Measurements from ENCODE around the gene MISP3. TPM values are rescaled to one million over a fixed set of nuclear protein-coding genes. Genes with fewer than 3 reads are reported as not detected.

Gene MISP3
- total RNA-seq, 8 experiments from 2014 or later: 0.51 to 7.6 (median 2.1) TPM

- no peak for ATAC-seq (replicated peaks in 6 of 8)
- peaks cover 7 to 16% of the 10 kb centered on the region in 2 donors for H3K4me1 ChIP-seq (replicated peaks in 1 of 2)
- in situ Hi-C loops (cut with MboI; ENCODE audit: low pct_unique_long_range_greater_than_20kb in 2 of 9, low sequenced_read_pairs in 9 of 9, unreplicated experiment in 9 of 9): loop anchor here in 8 of 9 experiments (10.0 to 25.0 kb wide), 3 partner anchors 183 to 483 kb away; partner anchors contain the start of gene NANOS3 (in 8 of the 8)
- H3K4me3 ChIP-seq: no peak overlapping the region
- H3K27ac ChIP-seq: no peak overlapping the region
- 84 to 100% (median 93%) methylated on average over 3 to 20 of the region's 43 CpGs; no CpG with 5 or more reads in 2 of the 10 experiments for WGBS, 10 experiments
These were observed 2.1 kb upstream of the MISP3 start for GRCh38 chr19:14070268-14071050.

- Histone ChIP-seq H3K4me1 (replicated peaks in 1 of 2) (peaks cover 7 to 16% of the 10 kb centered on the region in 2 donors), H3K4me3 (peak overlapping the region; percentile 43 to 83 (median 76)), H3K27ac (peak overlapping the region in 1 of 2 donors; percentile 3)
- ATAC-seq (replicated peaks in 6 of 8): peak; percentile 68 to 77 (median 72)
- WGBS, 10 experiments: 0 to 1% (median 0%) methylated on average over 1 to 14 of the region's 106 CpGs; no CpG with 5 or more reads in 7 of the 10 experiments
- in situ Hi-C loops (cut with MboI; ENCODE audit: low pct_unique_long_range_greater_than_20kb in 2 of 9, low sequenced_read_pairs in 9 of 9, unreplicated experiment in 9 of 9): loop anchor here in 8 of 9 experiments (10.0 to 25.0 kb wide), 3 partner anchors 186 to 486 kb away; partner anchors contain the start of gene NANOS3 (in 8 of the 8)
These were observed 807 bp downstream of the MISP3 start for GRCh38 chr19:14073261-14073924.

- in situ Hi-C loops (cut with MboI; ENCODE audit: low pct_unique_long_range_greater_than_20kb in 2 of 9, low sequenced_read_pairs in 9 of 9, unreplicated experiment in 9 of 9): loop anchor here in 8 of 9 experiments (10.0 to 25.0 kb wide), 3 partner anchors 187 to 487 kb away; partner anchors contain the start of gene NANOS3 (in 8 of the 8)
- Histone ChIP-seq H3K27ac (no peak overlapping the region), H3K4me3 (peak overlapping the region; percentile 43 to 83 (median 76)), H3K4me1 (replicated peaks in 1 of 2) (peaks cover 7 to 16% of the 10 kb centered on the region in 2 donors)
- ATAC-seq (replicated peaks in 6 of 8): peak; percentile 3 to 25 (median 9)
- WGBS, 10 experiments: 0 to 20% (median 2%) methylated on average over 1 to 15 of the region's 44 CpGs; no CpG with 5 or more reads in 4 of the 10 experiments
These were observed 1.6 kb downstream of the MISP3 start for GRCh38 chr19:14073925-14074838.

DNA sequence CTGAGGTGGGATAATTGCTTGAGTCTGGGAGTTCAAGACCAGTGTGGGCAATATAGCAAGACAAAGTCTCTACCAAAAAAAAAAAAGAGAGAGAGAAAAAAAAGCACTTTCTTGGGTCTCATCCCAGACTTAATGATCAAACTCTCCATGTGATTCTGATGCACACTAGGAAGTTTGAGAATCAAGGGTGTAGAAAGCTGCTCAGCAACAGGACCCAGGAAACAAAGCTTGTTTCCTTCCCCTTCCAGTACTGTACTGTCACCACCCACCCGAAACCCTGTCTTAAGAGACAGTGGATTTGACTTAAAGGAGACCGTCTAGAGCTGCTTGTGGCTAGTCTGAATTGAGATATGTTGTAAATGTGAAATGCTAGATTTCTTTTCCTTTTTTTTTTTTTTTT lies 5.8 kb downstream of the MISP3 start:
- Histone ChIP-seq H3K4me3 (no peak overlapping the region), H3K27ac (no peak overlapping the region), H3K4me1 (replicated peaks in 1 of 2) (peaks cover 12 to 14% of the 10 kb centered on the region in 2 donors)
- ATAC-seq (replicated peaks in 6 of 8): no peak
- in situ Hi-C loops (cut with MboI; ENCODE audit: low pct_unique_long_range_greater_than_20kb in 2 of 9, low sequenced_read_pairs in 9 of 9, unreplicated experiment in 9 of 9): loop anchor here in 2 of 9 experiments (10.0 kb wide), 1 partner anchor 204 kb away; the partner anchor contains the start of gene NANOS3 (in 2 of the 2)
- 7 to 100% (median 54%) methylated on average over 1 to 2 of the region's 2 CpGs; no CpG with 5 or more reads in 2 of the 10 experiments for WGBS, 10 experiments

GRCh38 chr19:14080887-14081796 lies 8.6 kb downstream of the MISP3 start:
- Histone ChIP-seq H3K27ac (peak overlapping the region; percentile 42 to 93), H3K4me1 (replicated peaks in 1 of 2) (peaks cover 7 to 8% of the 10 kb centered on the region in 2 donors), H3K4me3 (peak overlapping the region; percentile 49 to 76 (median 64))
- in situ Hi-C loops (cut with MboI; ENCODE audit: low pct_unique_long_range_greater_than_20kb in 2 of 9, low sequenced_read_pairs in 9 of 9, unreplicated experiment in 9 of 9): loop anchor here in 1 of 9 experiments (10.0 kb wide), 1 partner anchor 206 kb away; the partner anchor contains the start of gene NANOS3
- 0 to 1% (median 0%) methylated on average over 3 to 29 of the region's 50 CpGs; no CpG with 5 or more reads in 1 of the 10 experiments for WGBS, 10 experiments
- ATAC-seq (replicated peaks in 6 of 8): peak; percentile 91 to 97 (median 92)

GRCh38 chr19:14081797-14082674 lies 9.4 kb downstream of the MISP3 start:
- in situ Hi-C loops (cut with MboI; ENCODE audit: low pct_unique_long_range_greater_than_20kb in 2 of 9, low sequenced_read_pairs in 9 of 9, unreplicated experiment in 9 of 9): loop anchor here in 1 of 9 experiments (10.0 kb wide), 1 partner anchor 207 kb away; the partner anchor contains the start of gene NANOS3
- H3K27ac ChIP-seq: peak overlapping the region; percentile 42 to 93
- ATAC-seq (replicated peaks in 6 of 8): peak in 2 of 8 experiments; percentile 44 to 54
- 0 to 100% (median 56%) methylated on average over 1 to 12 of the region's 24 CpGs; no CpG with 5 or more reads in 1 of the 10 experiments for WGBS, 10 experiments
- peak overlapping the region; percentile 49 to 76 (median 64) for H3K4me3 ChIP-seq
- H3K4me1 ChIP-seq (replicated peaks in 1 of 2): peaks cover 7 to 8% of the 10 kb centered on the region in 2 donors

DNA sequence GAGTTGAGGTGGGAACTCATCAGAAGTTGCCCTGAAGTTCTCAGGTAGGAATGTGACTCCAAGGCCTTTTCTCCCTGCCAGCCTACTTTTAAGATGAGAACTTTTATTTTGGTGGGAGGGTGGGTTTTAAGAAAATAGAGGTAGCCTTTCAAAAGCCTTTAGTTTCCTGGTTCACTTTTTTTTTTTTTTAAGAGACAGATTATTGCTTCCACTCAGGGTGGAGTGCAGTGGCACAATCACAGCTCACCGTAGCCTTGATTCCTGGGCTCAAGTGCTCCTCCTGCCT lies 10.0 kb downstream of the MISP3 start:
- 0 to 40% (median 0%) methylated on average over 1 of the region's 1 CpG; no CpG with 5 or more reads in 5 of the 10 experiments for WGBS, 10 experiments
- no peak overlapping the region for H3K27ac ChIP-seq

DNA sequence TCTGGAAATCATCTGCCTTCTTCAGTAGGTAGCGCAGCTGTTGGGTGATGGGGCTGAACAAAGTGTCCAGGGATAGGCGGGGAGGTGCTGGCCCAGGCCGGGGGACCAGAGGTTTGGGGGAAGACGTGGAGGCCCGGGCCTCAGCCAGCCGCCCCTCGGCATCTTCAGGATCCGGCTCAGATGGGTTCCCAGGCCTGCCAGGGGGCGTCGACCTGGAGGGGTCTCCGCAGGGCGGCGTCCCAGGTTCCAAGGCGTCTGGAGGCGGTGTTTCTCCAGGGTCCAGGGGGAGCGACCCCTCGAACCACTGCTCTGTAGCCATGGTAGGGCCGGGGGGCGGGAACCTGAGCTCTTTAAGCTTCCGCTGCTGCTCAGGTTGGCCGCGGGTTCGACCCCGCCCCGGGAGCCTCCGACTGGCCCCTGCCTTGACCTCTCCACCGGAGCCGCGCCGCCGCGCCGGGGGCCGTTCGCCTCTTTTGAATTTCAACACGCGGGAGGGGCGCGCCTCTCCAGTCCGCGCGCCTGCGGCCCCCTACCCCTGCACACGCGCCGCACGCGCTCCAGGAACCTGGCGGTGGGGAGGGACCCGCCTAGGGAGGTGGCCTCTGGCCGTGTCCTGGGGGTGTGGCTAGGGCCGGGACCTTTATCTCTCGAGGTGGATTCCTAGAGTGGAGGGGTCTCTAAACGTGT lies 12.9 kb downstream of the MISP3 start, which contains the start of gene C19orf67:
Gene C19orf67, minus strand, starts transcription at position 475 of the 687 bp plus-strand sequence. Its CDS starts 156 bp downstream, at position 319.
- WGBS, 10 experiments: 51 to 73% (median 69%) methylated on average over 3 to 22 of the region's 54 CpGs; no CpG with 5 or more reads in 7 of the 10 experiments
- Histone ChIP-seq H3K4me1 (replicated peaks in 1 of 2) (peaks cover 9 to 10% of the 10 kb centered on the region in 2 donors), H3K27ac (no peak within 1 kb of the TSS), H3K4me3 (no peak within 1 kb of the TSS)
- in situ Hi-C loops (cut with MboI; ENCODE audit: low pct_unique_long_range_greater_than_20kb in 2 of 9, low sequenced_read_pairs in 9 of 9, unreplicated experiment in 9 of 9): loop anchor here in 1 of 9 experiments (10.0 kb wide), 1 partner anchor 211 kb away; the partner anchor contains the start of gene NANOS3
- no peak for ATAC-seq (replicated peaks in 6 of 8)

More for the DNA sequence above, 10.0 kb downstream of the MISP3 start:
- in situ Hi-C loops (cut with MboI; ENCODE audit: low pct_unique_long_range_greater_than_20kb in 2 of 9, low sequenced_read_pairs in 9 of 9, unreplicated experiment in 9 of 9): loop anchor here in 1 of 9 experiments (10.0 kb wide), 1 partner anchor 208 kb away; the partner anchor contains the start of gene NANOS3
- Histone ChIP-seq H3K4me1 (replicated peaks in 1 of 2) (peaks cover 7 to 8% of the 10 kb centered on the region in 2 donors), H3K4me3 (peak overlapping the region in 3 of 5 donors; percentile 64 to 76 (median 69))
- no peak for ATAC-seq (replicated peaks in 6 of 8)

- Histone ChIP-seq H3K4me1 (replicated peaks in 1 of 2) (peaks cover 9 to 10% of the 10 kb centered on the region in 2 donors), H3K27ac (no peak overlapping the region), H3K4me3 (no peak overlapping the region)
- in situ Hi-C loops (cut with MboI; ENCODE audit: low pct_unique_long_range_greater_than_20kb in 2 of 9, low sequenced_read_pairs in 9 of 9, unreplicated experiment in 9 of 9): loop anchor here in 1 of 9 experiments (10.0 kb wide), 1 partner anchor 211 kb away; the partner anchor contains the start of gene NANOS3
- WGBS, 10 experiments: 48 to 96% (median 80%) methylated on average over 1 to 5 of the region's 5 CpGs; no CpG with 5 or more reads in 1 of the 10 experiments
- ATAC-seq (replicated peaks in 6 of 8): no peak
These were observed 13.5 kb downstream of the MISP3 start for GRCh38 chr19:14086098-14086497.
